GM10847 (cell line): Measurements from ENCODE around the gene COL5A1.

Source experiments
- POLR2A ChIP-seq: IDR thresholded peaks from 2 replicates; pipeline ENCODE4 v1.6.1; 2011; ENCODE audit not compliant: insufficient read length; ENCODE audit errors: extremely low read depth

COL5A1 gene

DNA sequence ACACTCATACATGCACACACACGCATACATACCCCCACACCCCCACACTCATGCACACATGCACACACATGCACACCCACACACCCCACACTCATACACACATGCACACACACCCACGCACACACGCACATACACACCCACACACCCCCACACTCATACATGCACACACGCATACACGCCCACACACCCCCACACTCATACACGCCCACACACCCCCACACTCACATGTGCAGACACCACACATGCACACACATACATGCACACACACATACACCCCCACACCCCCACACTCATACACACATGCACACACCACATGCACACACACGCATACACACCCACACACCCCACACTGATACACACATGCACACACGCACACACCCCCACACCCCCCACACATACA is 118.3 kb downstream of the COL5A1 start:
- no peak for TF ChIP-seq POLR2A

DNA sequence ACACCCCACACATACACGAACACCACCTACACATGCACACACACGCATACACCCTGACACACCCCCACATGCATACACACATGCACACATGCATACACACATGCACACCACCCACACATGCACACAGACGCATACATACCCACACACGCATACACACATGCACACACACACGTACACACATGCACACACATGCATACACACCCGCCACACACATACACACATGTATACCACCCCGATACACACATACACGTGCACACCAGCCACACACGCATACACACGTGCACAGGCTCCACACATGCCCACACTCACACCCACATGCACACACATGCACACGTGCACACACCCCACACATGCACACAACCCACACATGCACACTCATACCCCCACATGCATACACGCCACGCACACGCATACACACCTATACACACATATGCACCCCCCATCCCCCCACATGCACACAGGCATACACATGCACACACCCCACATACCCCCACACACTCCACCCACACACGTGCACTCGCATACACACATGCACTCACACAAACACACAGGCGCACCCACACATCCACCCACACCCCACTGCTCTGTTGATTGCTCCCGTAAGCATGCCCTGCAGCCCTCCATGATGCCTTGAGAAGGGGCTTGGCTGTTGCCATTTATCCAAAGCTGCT is 119.3 kb downstream of the COL5A1 start:
- TF ChIP-seq POLR2A: no peak

DNA sequence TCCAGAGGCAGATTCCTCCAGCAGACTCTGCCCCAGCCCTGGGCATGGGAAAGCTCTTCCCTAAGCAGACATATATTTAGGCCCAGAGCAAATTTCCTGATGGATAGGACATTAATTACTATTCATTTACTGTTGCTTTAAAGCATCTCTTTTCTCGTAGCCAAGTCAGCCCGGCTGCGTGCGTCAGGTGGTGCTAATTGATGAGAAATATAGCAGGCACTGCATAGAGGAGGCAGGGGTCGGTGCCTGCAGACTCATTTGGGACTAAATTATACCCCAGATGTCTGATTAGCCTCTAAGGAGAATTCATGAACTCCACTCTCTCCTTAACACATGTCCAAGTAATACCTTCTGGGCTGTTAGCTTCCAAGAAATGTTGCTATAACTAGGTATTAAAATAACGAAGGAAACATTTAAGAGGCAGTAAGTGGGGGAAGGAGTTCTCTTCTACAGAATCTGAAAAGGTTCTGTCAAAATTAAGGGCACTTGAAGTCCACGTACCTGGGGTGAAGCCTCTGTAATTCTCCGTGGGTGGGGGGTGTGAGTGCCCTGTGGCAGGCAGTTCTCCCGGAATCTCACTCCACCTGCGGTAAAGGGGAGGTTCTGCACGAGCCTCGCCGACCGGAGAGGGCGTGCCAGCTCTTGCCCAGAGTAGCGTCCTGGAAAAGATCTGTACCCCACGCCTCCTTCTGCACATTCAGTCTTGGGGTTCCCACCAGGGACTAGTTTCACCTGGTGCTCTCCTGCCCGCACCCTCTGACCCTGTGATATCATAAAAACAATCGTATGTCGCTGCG is 123.1 kb downstream of the COL5A1 start:
- no peak for TF ChIP-seq POLR2A

DNA sequence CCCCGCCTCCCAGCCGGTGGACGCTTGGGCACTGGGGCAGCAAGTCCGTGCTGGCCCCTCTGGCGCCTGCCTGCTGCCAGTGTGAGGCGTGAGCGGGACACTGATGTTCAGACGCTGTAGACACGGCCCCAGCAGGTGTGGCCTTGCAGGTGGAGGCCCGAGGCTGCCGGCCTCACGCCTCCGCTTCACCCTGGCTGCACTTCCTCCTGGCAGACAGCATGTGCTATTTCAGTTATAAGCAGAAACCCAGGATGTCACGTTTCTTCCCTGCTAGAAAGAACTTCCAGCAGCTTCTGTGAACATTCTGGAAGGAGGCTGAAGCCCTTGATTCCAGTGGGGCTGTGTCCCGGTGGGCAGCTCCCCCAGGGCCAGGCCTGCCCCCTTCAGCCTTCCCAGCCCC is 124.2 kb downstream of the COL5A1 start:
- TF ChIP-seq POLR2A: no peak

GRCh38 chr9:134766587-134766986 is 125.0 kb downstream of the COL5A1 start:
- peak; percentile 41 for TF ChIP-seq POLR2A

- no peak for TF ChIP-seq POLR2A
These were observed 126.7 kb downstream of the COL5A1 start for GRCh38 chr9:134768332-134768708.

DNA sequence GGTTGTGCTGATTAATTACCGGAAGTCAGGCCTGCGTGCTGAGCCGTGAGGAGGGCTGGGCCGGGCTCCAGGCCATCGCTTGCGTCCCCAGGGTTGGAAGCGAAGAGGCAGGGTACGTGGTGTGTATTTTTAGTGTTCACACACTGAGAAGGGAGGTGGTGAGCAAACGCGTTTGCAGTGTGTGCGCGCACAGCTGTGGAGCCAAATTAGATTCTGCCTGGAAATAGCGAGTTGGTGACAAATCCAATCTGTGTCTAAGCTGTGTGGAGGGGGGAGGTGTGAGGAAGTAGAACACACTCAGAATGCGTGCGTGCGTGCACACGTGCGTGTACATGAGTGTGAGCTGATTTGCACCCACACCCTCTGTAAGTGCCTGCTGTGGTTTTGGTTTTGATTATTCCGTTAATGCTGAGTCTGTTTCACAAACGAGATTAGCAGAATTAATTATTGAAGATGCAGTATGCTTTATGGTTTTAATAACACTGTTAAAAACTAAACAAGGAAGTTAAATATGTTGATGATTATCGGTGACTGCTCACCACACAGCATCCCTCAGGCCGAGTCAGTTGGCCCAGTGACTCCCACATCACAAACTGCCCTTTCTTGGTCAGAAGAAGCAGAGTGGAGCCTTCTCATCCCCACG is 127.2 kb downstream of the COL5A1 start:
- TF ChIP-seq POLR2A: no peak

DNA sequence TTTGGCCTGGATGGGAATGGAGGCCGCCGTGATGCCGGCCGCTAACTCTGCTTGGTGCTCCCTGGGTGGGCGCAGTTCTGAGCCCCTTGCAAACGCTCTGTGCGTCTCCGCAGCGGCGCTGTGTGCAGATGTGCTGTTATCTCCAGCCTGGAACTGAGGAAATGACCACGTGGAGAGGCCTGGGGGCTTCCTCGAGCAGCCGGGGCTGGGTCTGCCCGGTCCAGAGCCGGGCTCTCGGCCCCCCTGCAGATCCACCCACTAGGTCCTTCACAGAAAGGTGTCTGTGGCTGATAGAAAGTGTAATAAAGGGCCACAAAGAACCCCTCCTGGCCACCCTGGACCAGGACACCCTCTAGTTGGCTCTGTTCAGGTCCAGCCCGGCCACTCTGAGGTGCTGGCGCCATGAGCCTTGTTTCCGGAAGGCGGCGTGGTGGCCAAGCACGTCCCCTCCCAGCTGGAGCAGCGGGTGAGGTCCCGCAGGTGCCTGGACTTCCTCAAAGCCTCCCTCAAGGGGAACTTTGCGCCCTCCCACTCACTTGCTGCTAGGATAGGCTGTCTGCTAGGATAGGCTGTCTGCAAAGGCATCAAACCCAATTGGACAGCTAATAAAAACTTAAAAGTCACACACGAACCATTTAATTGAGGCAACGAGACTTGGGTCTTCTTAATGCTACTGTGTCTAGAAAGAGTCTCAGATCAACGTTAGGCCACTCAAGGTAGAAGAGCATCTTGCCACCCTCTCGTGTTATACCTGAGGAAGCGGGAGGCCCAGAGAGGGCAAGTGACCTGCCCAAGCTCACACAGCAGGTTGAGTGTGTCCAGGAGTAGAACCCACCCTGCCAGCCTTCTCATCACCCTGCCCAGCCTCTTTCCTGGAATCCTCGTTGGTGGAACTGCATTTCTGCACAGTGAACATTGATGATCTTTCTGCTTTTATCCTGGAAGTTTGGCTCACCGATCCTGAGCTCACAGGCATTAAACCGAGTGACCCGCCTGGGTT is 129.7 kb downstream of the COL5A1 start:
- TF ChIP-seq POLR2A: no peak

- no peak for TF ChIP-seq POLR2A
These were observed 130.7 kb downstream of the COL5A1 start for GRCh38 chr9:134772331-134772730.

DNA sequence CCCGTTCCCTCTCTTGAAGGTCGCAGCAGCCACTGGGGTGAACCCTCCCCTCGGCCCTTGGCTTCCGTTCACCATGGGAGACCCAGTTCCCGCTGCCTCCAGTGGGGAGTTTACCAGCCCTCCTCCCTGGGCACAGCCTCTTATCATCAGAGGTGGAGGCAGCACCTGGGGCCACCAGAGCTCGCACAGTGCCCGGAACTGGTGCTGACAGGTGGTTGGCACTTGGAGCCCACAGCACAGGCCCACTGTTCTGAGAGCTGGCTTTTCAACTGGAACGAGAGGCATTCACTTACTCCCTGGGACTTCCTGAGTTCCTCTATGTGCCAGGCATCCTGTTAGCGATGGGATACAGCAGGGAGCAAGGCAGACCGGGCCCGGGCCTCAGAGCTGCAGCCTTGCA is 132.2 kb downstream of the COL5A1 start:
- TF ChIP-seq POLR2A: no peak

GRCh38 chr9:134774410-134774809 is 132.8 kb downstream of the COL5A1 start:
- no peak for TF ChIP-seq POLR2A

DNA sequence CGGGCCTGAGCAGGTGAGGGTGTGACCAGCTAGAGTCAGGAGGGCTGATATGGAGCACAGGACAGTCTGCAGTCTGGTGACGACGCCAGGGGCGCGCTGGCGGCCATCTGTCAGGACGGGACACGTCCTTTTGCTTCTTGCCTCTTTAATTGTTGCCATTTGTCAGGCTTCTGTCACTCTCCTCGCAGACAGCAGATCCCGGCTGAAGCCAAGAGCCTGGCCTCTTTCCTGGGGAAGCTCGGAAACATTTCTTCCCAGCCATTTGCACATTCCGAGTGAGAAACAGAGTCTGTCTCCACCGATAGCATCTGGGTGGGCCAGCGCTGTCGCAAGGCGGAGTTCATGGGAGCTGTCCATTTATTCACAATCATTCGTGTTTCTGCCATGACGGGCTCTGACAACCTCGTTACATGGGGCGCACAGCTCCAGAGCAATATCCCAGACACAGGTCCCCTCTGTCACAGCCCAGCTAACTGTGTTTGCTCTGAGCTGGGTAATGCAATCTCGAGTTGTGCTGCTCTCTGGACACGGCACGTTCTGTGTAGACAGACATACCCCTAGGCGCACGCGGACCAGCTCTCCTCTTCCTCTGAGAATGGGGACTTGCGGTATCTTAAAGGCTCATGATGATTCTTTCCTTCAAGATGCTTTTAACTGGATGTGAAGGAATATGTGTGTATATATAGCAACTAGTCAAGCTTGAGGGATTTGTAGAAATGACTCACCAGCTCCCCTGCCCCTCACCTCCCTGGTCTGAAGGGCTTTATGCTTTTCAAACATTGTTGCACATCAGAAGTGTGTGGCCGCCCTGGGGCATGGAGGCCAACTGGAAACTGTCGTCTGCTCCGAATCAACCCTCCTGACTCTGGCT is 133.7 kb downstream of the COL5A1 start:
- TF ChIP-seq POLR2A: no peak

GRCh38 chr9:134776080-134776796 is 134.6 kb downstream of the COL5A1 start:
- TF ChIP-seq POLR2A: no peak
